ENCODE measurements around the gene SOX6.

Gene SOX6

DNA sequence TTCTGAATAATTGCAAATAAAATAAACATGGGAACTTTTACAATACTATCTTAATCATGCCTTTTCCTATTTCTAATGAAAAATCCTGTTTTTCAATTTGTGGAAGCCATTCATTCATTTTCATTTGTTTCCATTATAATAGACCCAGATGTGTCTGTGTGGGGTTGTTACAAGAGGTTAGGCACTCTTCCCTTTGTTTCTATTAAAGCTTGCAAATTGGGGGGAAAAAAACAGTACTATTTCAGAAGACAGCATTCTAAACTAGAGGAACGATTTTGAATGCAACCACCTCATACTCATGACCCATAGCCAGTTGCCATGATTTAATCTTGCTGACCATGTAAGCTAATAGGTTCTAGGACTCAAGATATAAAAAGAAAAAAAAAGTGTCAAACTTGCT is 175.5 kb downstream of the SOX6 start:
- no peak overlapping the region for H3K27ac ChIP-seq
- TF ChIP-seq, protein P1, sequence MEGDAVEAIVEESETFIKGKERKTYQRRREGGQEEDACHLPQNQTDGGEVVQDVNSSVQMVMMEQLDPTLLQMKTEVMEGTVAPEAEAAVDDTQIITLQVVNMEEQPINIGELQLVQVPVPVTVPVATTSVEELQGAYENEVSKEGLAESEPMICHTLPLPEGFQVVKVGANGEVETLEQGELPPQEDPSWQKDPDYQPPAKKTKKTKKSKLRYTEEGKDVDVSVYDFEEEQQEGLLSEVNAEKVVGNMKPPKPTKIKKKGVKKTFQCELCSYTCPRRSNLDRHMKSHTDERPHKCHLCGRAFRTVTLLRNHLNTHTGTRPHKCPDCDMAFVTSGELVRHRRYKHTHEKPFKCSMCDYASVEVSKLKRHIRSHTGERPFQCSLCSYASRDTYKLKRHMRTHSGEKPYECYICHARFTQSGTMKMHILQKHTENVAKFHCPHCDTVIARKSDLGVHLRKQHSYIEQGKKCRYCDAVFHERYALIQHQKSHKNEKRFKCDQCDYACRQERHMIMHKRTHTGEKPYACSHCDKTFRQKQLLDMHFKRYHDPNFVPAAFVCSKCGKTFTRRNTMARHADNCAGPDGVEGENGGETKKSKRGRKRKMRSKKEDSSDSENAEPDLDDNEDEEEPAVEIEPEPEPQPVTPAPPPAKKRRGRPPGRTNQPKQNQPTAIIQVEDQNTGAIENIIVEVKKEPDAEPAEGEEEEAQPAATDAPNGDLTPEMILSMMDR (conservative IDR thresholded peaks at IDR 0.05): no peak

DNA sequence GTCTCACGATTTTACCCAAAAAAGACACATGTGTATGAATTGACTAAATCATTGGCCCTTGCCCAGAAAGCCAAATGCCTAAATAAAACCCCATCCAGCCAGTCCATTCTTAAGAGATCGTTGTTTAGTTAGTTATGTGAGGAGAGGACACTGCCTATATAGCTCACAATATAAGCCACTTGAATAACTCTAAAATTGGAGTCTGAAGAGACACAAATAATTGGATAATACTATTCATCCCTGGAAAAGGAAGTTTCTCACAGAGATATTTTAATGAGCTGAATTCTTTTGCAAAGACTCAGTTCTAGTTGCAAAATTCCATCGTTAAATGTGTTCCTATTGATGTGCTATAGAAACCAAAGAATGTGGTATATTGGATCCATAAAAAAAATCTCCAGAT is 176.7 kb downstream of the SOX6 start:
- H3K27ac ChIP-seq: no peak overlapping the region
- TF ChIP-seq, protein P1 (conservative IDR thresholded peaks at IDR 0.05): no peak

DNA sequence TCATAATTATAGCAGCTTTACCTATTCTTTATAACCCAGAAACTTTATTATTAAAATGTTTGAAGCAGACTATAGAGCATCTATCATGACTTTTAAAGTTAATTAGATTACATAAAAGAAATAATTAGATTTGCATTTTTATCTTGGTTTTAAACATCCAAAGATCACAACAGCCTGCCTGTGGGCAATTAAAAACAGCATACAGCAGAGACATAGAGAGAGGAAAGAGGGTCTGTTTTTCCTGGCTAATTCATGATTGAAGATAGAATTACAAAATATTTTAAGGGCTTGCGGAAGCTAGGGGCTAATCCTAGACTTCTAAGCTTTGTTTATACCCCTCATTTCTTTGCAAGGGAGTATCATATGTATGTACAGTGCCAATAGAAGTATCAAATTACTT is 178.1 kb downstream of the SOX6 start:
- TF ChIP-seq, protein P1 (conservative IDR thresholded peaks at IDR 0.05): no peak
- no peak overlapping the region for H3K27ac ChIP-seq

DNA sequence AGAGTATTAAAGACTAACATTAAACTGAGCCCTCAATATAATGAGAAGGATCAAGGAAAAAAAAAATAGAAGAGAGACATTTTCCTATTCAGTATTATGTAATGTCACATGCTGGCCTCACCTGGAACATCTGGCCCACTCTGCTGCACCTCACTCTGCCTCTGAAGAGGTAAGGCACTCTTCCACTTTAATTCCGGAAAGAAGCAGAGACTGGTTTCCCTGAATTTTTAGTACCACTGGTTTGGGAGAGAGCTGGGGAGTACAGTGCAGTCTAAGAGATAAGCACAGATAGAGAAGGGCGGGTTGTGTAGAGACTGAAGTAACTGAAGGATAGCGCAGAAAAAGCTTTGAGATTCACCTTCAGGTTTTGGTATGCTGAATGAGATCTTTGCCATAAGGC is 178.7 kb downstream of the SOX6 start:
- H3K27ac ChIP-seq: no peak overlapping the region
- TF ChIP-seq, protein P1 (conservative IDR thresholded peaks at IDR 0.05): no peak

DNA sequence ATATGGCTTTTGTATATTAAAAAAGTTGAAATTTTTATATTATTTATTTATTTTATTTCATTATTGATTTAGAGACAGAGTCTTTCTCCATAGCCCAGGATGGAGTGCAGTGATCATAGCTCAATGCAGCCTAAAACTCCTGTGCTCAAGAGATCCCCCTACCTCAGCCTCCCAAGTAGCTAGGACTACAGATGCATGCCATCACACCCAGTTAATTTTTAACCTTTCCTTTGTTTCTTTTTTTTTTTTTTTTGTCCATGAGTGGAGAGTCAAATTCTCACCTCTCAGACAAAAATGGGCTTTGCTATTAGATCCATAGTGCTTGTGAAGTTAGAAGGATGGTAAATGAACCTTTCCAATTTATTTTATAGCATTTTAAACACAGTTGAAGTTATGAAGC is 182.5 kb downstream of the SOX6 start:
- H3K27ac ChIP-seq: no peak overlapping the region
- TF ChIP-seq, protein P1 (conservative IDR thresholded peaks at IDR 0.05): no peak

DNA sequence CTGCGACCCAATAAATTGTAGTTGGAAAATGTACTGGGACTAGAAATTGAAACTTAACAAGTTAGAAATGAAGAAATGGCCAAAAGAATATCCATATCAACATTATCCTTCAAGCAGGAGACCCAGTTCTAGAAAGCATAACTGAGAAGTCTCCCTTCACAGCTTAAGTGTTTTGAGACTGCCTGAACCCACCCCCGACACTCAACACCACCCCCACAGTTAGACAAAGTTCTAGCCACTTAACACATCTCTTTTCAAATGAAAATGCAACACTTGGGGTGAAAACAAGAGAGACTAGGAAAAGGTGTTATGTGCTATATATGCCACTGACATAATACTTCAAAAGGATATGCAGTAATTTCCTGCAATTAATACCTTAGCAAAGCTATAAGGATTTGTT is 184.5 kb downstream of the SOX6 start:
- TF ChIP-seq, protein P1 (conservative IDR thresholded peaks at IDR 0.05): no peak
- no peak overlapping the region for H3K27ac ChIP-seq

DNA sequence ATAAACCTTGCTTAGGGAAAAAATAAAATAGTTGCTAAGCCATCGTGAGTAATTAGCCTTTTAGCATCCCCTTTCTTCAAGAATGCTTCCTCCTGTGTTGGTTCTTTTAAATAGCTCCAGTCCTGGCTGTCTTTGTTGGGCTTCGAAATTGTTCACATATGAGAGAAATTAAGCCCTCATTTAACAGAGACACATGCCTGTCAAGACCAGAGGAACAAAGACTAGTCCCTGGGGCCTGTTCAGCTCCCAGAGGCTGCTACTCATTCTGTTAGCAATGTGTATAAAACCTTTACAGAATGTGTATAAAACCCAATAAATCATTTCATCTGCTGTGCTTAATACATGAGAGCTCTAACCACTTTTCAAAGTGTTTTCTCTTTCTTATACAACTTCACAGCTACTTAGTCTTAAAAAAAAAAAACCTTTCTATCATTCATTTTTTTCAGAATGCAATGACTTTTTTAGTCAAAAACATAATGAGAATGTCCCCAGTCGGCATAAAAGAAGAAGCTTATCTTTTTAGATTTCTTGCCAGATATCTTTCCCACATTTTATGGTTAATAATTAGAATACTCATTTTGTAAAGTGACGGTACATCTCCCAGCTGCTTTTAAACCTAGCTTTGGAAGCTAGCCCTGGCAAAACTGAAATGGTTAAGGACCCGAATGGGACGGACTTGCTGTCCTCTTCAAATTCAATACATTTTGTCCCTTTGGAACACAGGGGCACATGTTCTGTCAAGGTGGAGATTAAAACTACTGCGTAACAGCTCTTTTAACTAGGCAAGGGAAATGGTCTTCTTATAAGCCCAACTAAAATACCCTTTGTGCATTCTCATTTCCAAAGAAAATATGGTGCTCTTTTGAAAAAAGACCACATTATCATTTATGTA is 186.1 kb downstream of the SOX6 start:
- no peak overlapping the region for H3K27ac ChIP-seq
- TF ChIP-seq, protein P1 (conservative IDR thresholded peaks at IDR 0.05): no peak
